ENCODE measurements around the gene CRYGC. TPM values are rescaled to one million over a fixed set of nuclear protein-coding genes. Genes with fewer than 3 reads are reported as not detected.

CRYGC gene
- total RNA-seq, 2 donors from 2014 or later = not detected

DNA sequence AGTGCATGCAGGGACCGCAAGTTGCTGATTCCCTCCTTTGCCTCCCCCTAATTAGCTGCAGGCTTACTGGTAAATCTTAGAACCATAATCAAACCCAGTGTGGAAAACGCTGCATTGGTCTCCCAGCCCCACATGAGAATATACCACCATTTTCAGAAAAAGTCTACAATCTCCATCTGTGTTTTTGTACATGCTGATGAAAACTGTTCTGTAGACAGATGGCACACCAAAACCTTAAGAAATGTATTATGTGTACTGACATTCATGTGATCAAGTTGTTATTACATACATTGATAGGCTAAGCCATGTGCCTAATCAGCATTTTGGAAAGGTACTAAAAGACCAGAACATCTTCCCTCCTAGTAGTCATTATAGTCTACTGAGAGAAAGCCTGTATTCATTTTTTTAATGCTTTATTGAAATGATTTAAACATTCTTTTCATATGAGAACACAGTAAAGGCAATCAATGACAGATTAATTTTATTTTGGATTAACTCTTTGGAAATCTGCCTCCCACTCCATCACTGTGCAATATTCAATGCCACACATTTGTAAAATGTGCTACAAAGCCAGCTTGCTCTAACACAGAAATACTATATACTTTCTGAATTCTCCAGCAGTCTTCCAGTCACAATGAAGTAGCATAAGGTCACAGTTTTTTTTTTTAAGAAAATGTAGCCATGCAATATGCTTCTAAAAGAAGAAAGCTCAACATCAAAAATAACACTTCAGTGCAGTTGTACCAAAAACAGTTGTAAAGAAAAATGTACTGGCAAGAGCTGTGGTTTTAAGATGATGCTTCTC lies 35.5 kb upstream of the CRYGC start:
- WGBS, 2 experiments (ENCODE audit: insufficient coverage in 1 of 2, insufficient read length in 1 of 2) = 97 to 100% methylated on average over 1 to 2 of the region's 2 CpGs
- no peaks in the 10 kb centered on the region for H3K36me3 ChIP-seq (ENCODE audit: control insufficient read depth, insufficient read depth, low read length)
- H3K4me3 Mint-ChIP-seq = no peak overlapping the region
- H3K36me3 Mint-ChIP-seq (ENCODE audit: low read depth) = no peaks in the 10 kb centered on the region
- H3K9ac ChIP-seq (ENCODE audit: extremely low read depth, low read length, poor library complexity, severe bottlenecking) = no peak overlapping the region
- H3K27ac ChIP-seq (ENCODE audit: low read depth, low read length) = no peak overlapping the region
- peaks cover 15% of the 10 kb centered on the region for H3K4me1 Mint-ChIP-seq
- H3K27me3 ChIP-seq (ENCODE audit: control insufficient read depth, insufficient read depth, low read length, poor library complexity, severe bottlenecking) = no peaks in the 10 kb centered on the region
- no peak overlapping the region for H3K4me3 ChIP-seq (ENCODE audit: low read length)
- no peaks in the 10 kb centered on the region for H3K27me3 Mint-ChIP-seq (ENCODE audit: insufficient read depth)
- no peaks in the 10 kb centered on the region for H3K9me3 Mint-ChIP-seq
- peaks cover 4% of the 10 kb centered on the region for H3K4me1 ChIP-seq (ENCODE audit: control insufficient read depth, insufficient read depth, low read length)
- TF ChIP-seq, protein P1, sequence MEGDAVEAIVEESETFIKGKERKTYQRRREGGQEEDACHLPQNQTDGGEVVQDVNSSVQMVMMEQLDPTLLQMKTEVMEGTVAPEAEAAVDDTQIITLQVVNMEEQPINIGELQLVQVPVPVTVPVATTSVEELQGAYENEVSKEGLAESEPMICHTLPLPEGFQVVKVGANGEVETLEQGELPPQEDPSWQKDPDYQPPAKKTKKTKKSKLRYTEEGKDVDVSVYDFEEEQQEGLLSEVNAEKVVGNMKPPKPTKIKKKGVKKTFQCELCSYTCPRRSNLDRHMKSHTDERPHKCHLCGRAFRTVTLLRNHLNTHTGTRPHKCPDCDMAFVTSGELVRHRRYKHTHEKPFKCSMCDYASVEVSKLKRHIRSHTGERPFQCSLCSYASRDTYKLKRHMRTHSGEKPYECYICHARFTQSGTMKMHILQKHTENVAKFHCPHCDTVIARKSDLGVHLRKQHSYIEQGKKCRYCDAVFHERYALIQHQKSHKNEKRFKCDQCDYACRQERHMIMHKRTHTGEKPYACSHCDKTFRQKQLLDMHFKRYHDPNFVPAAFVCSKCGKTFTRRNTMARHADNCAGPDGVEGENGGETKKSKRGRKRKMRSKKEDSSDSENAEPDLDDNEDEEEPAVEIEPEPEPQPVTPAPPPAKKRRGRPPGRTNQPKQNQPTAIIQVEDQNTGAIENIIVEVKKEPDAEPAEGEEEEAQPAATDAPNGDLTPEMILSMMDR (conservative IDR thresholded peaks at IDR 0.05) = no peak
- H3K27ac Mint-ChIP-seq = no peak overlapping the region
- no peak for DNase-seq
- no peaks in the 10 kb centered on the region for H3K9me3 ChIP-seq (ENCODE audit: control insufficient read depth, low read length)

DNA sequence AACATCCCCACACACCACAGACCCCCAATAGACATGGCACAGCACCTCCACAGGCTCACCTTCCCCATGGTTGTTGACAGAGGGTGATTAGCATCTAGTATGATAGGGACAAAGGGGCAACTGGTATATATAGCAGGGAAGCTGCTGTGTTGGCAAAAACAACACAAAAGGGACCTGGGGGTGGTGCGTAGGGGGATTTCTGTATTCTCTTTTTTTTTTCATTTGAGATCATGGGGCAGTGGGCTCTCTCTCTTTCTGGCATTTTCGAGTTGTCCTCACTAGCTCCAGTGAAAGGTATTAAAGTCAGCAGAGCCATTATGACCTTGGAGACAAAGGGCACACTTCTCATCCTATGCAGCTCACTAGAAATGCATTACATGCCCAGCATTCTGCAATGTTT lies 33.9 kb upstream of the CRYGC start, which contains the start of gene CRYGA:
TSS of gene CRYGA (minus strand) at position 101 of the 400 bp plus-strand sequence. CDS start at position 68, 33 bp downstream.
- H3K4me1 ChIP-seq (ENCODE audit: control insufficient read depth, insufficient read depth, low read length) = peaks cover 4% of the 10 kb centered on the region
- H3K36me3 ChIP-seq (ENCODE audit: control insufficient read depth, insufficient read depth, low read length) = no peaks in the 10 kb centered on the region
- WGBS, 2 experiments (ENCODE audit: insufficient coverage in 1 of 2, insufficient read length in 1 of 2) = 79% methylated on average over 2 of the region's 2 CpGs; no CpG with 5 or more reads in 1 of the 2 experiments
- Mint-ChIP-seq H3K4me1 (peaks cover 15% of the 10 kb centered on the region), H3K27ac (peak within 1 kb of the TSS; percentile 24), H3K27me3 (ENCODE audit: insufficient read depth) (no peaks in the 10 kb centered on the region), H3K4me3 (no peak within 1 kb of the TSS), H3K9me3 (no peaks in the 10 kb centered on the region), H3K36me3 (ENCODE audit: low read depth) (no peaks in the 10 kb centered on the region)
- H3K4me3 ChIP-seq (ENCODE audit: low read length) = no peak within 1 kb of the TSS
- no peak within 1 kb of the TSS for H3K9ac ChIP-seq (ENCODE audit: extremely low read depth, low read length, poor library complexity, severe bottlenecking)
- no peaks in the 10 kb centered on the region for H3K9me3 ChIP-seq (ENCODE audit: control insufficient read depth, low read length)
- no peak within 1 kb of the TSS for H3K27ac ChIP-seq (ENCODE audit: low read depth, low read length)
- TF ChIP-seq, protein P1 (conservative IDR thresholded peaks at IDR 0.05) = no peak
- H3K27me3 ChIP-seq (ENCODE audit: control insufficient read depth, insufficient read depth, low read length, poor library complexity, severe bottlenecking) = no peaks in the 10 kb centered on the region
- DNase-seq = no peak

DNA sequence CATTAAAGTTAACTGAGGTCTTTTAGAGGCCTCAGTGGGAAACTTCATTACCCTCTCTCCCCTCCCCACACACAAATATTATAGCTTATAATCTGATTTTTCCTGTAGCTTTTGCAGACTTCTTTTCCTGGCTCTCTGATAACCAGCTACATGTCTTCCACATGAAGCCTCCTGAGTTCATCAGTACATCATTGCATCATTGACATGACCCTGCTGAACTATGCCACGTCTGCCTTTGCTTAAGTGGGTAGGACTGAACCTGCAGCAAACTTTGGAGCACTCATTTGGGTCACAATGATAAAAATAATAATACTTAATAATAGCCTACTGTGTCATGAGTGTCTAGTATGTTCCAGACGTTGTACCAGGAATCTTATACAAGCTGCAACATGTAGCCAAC lies 26.8 kb upstream of the CRYGC start:
- no peaks in the 10 kb centered on the region for H3K4me1 ChIP-seq (ENCODE audit: control insufficient read depth, insufficient read depth, low read length)
- peaks cover 8% of the 10 kb centered on the region for H3K9me3 Mint-ChIP-seq
- DNase-seq = no peak
- H3K9ac ChIP-seq (ENCODE audit: extremely low read depth, low read length, poor library complexity, severe bottlenecking) = no peak overlapping the region
- no peak overlapping the region for H3K4me3 ChIP-seq (ENCODE audit: low read length)
- H3K36me3 Mint-ChIP-seq (ENCODE audit: low read depth) = no peaks in the 10 kb centered on the region
- TF ChIP-seq, protein P1 (conservative IDR thresholded peaks at IDR 0.05) = no peak
- WGBS, 2 experiments (ENCODE audit: insufficient coverage in 1 of 2, insufficient read length in 1 of 2) = 93 to 100% methylated on average over 1 to 2 of the region's 2 CpGs
- H3K27ac Mint-ChIP-seq = no peak overlapping the region
- H3K36me3 ChIP-seq (ENCODE audit: control insufficient read depth, insufficient read depth, low read length) = no peaks in the 10 kb centered on the region
- H3K27me3 Mint-ChIP-seq (ENCODE audit: insufficient read depth) = no peaks in the 10 kb centered on the region
- H3K27ac ChIP-seq (ENCODE audit: low read depth, low read length) = no peak overlapping the region
- H3K27me3 ChIP-seq (ENCODE audit: control insufficient read depth, insufficient read depth, low read length, poor library complexity, severe bottlenecking) = no peaks in the 10 kb centered on the region
- no peaks in the 10 kb centered on the region for H3K4me1 Mint-ChIP-seq
- H3K9me3 ChIP-seq (ENCODE audit: control insufficient read depth, low read length) = peaks cover 13% of the 10 kb centered on the region
- H3K4me3 Mint-ChIP-seq = no peak overlapping the region
